Adrenal gland (tissue), 12 donors: ENCODE data around the gene TEX14. TPM values are rescaled to one million over a fixed set of nuclear protein-coding genes. Genes with fewer than 3 reads are reported as not detected.
"Not testable (repeated sequence)": the region's sequence is repeated elsewhere in the genome, so short reads cannot be mapped to it uniquely, and the experiment has no call there.

Experiments used
- DNase-seq, 7 donors: peaks; one replicate each; pipeline ENCODE4 v3.0.0-alpha.2; 2019 to 2020
- H3K27ac ChIP-seq, 5 donors: fragments of 200-600 bp; sonication (generic) in 4 of 5; 1 replicate in 3 of 5; 2 replicates in 2 of 5; pipeline versions ENCODE4 v1.5.1 to v1.8.0; 2016 to 2020; ENCODE audit warnings: mild to moderate bottlenecking in 1 of 5
- H3K27me3 ChIP-seq: fragments of 200-600 bp; 2 replicates; pipeline ENCODE4 v1.8.0; 2021
- H3K36me3 ChIP-seq, 2 donors: fragments of 200-600 bp; replicated peaks in 1 of 2; 1 replicate in 1 of 2; 2 replicates in 1 of 2; pipeline versions ENCODE4 v1.5.1 to v1.8.0; 2018 to 2022
- H3K4me1 ChIP-seq, 2 donors: fragments of 200-600 bp; replicated peaks in 1 of 2; 1 replicate in 1 of 2; 2 replicates in 1 of 2; pipeline versions ENCODE4 v1.5.1 to v1.8.0; 2018 to 2021
- H3K4me3 ChIP-seq, 4 donors: fragments of 200-600 bp; sonication (generic) in 3 of 4; one replicate each; pipeline ENCODE4 v1.5.1; 2016 to 2018
- H3K9me3 ChIP-seq, 3 donors: fragments of 200-600 bp; sonication (generic) in 1 of 3; replicated peaks in 1 of 3; 1 replicate in 2 of 3; 2 replicates in 1 of 3; pipeline versions ENCODE4 v1.5.1 to v1.8.0; 2016 to 2021
- POLR2A ChIP-seq, 2 donors: fragments of 450-650 bp; IDR thresholded peaks; one replicate each; pipeline ENCODE4 v1.6.1; 2017; ENCODE audit warnings: antibody characterized with exemption in 2 of 2, mild to moderate bottlenecking in 2 of 2, moderate library complexity in 1 of 2
- WGBS, 4 donors: extraction: QIAGEN DNeasy Blood & Tissue Kit in 2 of 4; methylation state at CpG; one replicate each; pipeline versions ENCODE4 v1.1.5 to v1.1.7; 2013 to 2017; 5-methylcytosine and 5-hydroxymethylcytosine counted together
- intact Hi-C, 2 donors: fragments of 100-400 bp; cut with DNase I; formaldehyde crosslinking; loops; one replicate each; pipeline versions ENCODE4 v1.14.1 to v1.15.0; 2022 to 2023
- polyA plus RNA-seq, 3 donors: library from polyadenylated mRNA; stranded (reverse); fragments of 200-250 nt in 2 of 3; fragments of 350-450 nt in 1 of 3; fragmentation: Illumina TruSeq in 1 of 3; extraction: RNeasy Lipid Tissue Mini Kit (QIAGEN cat#74804) in 1 of 3; gene quantifications; one replicate each; pipeline ENCODE4 v1.2.3, GENCODE V29; 2013 to 2014
- total RNA-seq, 9 donors: library from RNA; depleted of rRNA in 4 of 9; stranded (reverse); fragments of >200 nt in 4 of 9; fragments of 120-200 nt in 1 of 9; fragmentation: NEBNext Ultra II Directional in 1 of 9; extraction: Animal tissue kit (Norgen Biotek cat#: 25700) in 1 of 9; gene quantifications; one replicate each; pipeline versions ENCODE4 v1.1.0 to v1.2.4, GENCODE V29; 2013 to 2023
- TF ChIP-seq, protein P1 (sequence below), 6 experiments: fragments of 450-650 bp in 4 of 6; fragments of 200-600 bp in 2 of 6; sonication (generic) in 1 of 6; IDR thresholded peaks; 1 replicate in 5 of 6; 2 replicates in 1 of 6; pipeline versions ENCODE4 v1.5.1 to v1.8.0; 2016 to 2021; ENCODE audit warnings: antibody characterized with exemption in 6 of 6, mild to moderate bottlenecking in 2 of 6, moderate library complexity in 1 of 6
- donor health status: healthy with polysubstance abuse.
- donor health status: Bipolar disorder and iron deficiency.
- donor health status: DM: yes; HTN: yes; CAD: no.
- donor health status: DM: no; HTN: no; CAD: no.
- donor health status: DM: no; HTN: no; CAD: no.
- donor health status: DM: yes; HTN: yes; CAD: no.

Gene TEX14
- total and polyA plus RNA-seq, 12 donors, result 0.10 to 0.97 (median 0.30) TPM; not detected in 1

DNA sequence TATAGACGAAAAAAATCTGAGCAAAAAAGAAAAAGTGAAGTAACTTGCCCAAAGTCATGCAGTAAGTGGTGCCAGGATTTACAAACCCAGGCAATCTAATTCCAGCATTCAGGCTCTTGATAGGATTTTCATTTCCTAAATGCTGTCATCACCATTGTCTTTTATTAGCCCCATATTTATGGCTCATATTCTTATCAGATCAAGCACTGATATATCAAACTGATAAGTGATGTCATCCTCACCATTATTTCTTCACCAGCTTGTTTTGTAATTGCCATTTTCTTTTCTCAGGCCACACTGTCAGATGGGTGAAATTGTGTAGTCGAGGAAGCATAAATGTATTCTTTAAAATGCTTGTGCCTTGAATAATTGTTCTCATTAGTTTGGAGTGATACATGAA is 1.9 kb upstream of the TEX14 start:
- Histone ChIP-seq H3K36me3 (peaks cover 0 to 9% of the 10 kb centered on the region in 2 donors), H3K4me1 (peaks cover 0 to 13% of the 10 kb centered on the region in 2 donors)
- no peak for DNase-seq

DNA sequence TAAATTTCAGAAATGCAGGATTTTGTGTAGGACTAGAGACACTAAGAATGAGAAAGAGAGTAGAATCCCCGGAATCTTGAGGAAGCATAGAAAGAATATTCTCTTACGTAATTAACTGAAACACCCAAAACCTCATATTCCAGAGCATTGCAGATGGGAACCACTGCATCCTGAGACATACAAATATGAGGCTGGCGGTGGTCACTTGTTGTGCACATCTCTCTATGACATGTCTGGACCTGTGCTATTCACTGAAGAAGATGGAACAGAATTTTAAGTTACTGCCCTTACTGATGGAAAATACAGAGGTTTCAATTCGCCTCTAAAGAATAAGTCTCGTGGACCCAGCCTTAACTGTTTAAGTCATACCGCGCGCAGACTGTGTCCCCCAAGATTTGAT is 1.4 kb upstream of the TEX14 start:
- intact Hi-C loops, result loop anchor here in 1 of 2 donors (10.0 kb wide), 1 partner anchor 158 kb away; no protein-coding TSS in a partner anchor
- WGBS, 4 donors, result 66 to 69% (median 68%) methylated on average over 8 of the region's 8 CpGs
- Histone ChIP-seq H3K9me3 (no peaks in the 10 kb centered on the region), H3K27ac (peak overlapping the region in 3 of 5 donors; percentile 75 to 82 (median 82)), H3K27me3 (no peaks in the 10 kb centered on the region), H3K36me3 (peaks cover 0 to 9% of the 10 kb centered on the region in 2 donors), H3K4me1 (peaks cover 0 to 13% of the 10 kb centered on the region in 2 donors), H3K4me3 (peak overlapping the region in 2 of 4 donors; percentile 68 to 70)
- DNase-seq, result peak in 1 of 7 donors; percentile 48
- TF ChIP-seq POLR2A (IDR thresholded peaks at IDR 0.05), result no peak
- TF ChIP-seq, protein P1, sequence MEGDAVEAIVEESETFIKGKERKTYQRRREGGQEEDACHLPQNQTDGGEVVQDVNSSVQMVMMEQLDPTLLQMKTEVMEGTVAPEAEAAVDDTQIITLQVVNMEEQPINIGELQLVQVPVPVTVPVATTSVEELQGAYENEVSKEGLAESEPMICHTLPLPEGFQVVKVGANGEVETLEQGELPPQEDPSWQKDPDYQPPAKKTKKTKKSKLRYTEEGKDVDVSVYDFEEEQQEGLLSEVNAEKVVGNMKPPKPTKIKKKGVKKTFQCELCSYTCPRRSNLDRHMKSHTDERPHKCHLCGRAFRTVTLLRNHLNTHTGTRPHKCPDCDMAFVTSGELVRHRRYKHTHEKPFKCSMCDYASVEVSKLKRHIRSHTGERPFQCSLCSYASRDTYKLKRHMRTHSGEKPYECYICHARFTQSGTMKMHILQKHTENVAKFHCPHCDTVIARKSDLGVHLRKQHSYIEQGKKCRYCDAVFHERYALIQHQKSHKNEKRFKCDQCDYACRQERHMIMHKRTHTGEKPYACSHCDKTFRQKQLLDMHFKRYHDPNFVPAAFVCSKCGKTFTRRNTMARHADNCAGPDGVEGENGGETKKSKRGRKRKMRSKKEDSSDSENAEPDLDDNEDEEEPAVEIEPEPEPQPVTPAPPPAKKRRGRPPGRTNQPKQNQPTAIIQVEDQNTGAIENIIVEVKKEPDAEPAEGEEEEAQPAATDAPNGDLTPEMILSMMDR (IDR thresholded peaks at IDR 0.05), result no peak

More for the DNA sequence above, 1.9 kb upstream of the TEX14 start:
- TF ChIP-seq POLR2A (IDR thresholded peaks at IDR 0.05), result no peak
- TF ChIP-seq, protein P1 (IDR thresholded peaks at IDR 0.05), result no peak
- Histone ChIP-seq H3K27ac (no peak overlapping the region), H3K9me3 (no peaks in the 10 kb centered on the region), H3K27me3 (no peaks in the 10 kb centered on the region), H3K4me3 (no peak overlapping the region)
- 69 to 81% (median 74%) methylated on average over 2 of the region's 2 CpGs for WGBS, 4 donors
- intact Hi-C loops, result loop anchor here in 1 of 2 donors (10.0 kb wide), 1 partner anchor 159 kb away; no protein-coding TSS in a partner anchor

DNA sequence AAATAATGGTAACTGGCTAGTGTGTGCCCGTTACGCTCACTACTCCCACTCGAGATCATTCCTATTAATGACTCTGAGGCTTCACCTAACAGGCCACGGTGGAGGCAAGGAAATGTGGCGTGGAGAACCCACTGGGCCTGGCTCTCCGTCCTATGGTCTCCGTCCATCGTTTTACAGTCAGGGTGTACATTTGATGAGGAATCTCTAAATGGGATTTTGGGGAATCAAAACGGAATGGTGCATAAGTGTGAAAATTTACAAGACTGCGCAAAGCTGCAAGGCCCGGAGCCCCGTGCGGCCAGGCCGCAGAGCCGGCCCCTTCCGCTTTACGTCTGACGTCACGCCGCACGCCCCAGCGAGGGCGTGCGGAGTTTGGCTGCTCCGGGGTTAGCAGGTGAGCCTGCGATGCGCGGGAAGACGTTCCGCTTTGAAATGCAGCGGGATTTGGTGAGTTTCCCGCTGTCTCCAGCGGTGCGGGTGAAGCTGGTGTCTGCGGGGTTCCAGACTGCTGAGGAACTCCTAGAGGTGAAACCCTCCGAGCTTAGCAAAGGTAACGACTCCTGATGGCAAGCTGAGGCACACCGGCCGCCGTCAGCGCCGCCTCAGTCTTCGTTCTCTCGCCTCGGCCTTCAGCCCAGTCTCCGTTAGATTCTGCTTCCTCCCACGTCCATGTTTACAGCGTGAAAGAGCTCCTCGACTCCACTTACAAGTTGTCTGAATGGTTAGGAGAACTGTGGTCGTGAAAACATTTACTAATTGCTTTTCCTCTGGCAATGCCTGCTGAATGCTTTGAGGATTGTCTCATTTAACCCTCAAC is 602 bp upstream of the TEX14 start, which contains the start of gene RAD51C:
Gene RAD51C, plus strand, starts transcription at position 364 of the 817 bp plus-strand sequence. Its CDS starts 42 bp downstream, at position 406.
- peaks cover 0 to 9% of the 10 kb centered on the region in 2 donors for H3K36me3 ChIP-seq
- H3K4me3 ChIP-seq, result peak within 1 kb of the TSS in 3 of 4 donors; percentile 17 to 70 (median 68)
- H3K27ac ChIP-seq, result peak within 1 kb of the TSS in 4 of 5 donors; percentile 72 to 82 (median 78)
- WGBS, 4 donors, result 10 to 28% (median 11%) methylated on average over 21 to 50 of the region's 50 CpGs
- peaks cover 0 to 13% of the 10 kb centered on the region in 2 donors for H3K4me1 ChIP-seq
- DNase-seq, result peak; percentile 85 to 92 (median 88)
- no peaks in the 10 kb centered on the region for H3K9me3 ChIP-seq
- intact Hi-C loops, result loop anchor here in 1 of 2 donors (10.0 kb wide), 1 partner anchor 158 kb away; no protein-coding TSS in a partner anchor
- no peaks in the 10 kb centered on the region for H3K27me3 ChIP-seq
- TF ChIP-seq, protein P1 (IDR thresholded peaks at IDR 0.05), result no peak
- peak; percentile 44 to 50 for TF ChIP-seq POLR2A (IDR thresholded peaks at IDR 0.05)

DNA sequence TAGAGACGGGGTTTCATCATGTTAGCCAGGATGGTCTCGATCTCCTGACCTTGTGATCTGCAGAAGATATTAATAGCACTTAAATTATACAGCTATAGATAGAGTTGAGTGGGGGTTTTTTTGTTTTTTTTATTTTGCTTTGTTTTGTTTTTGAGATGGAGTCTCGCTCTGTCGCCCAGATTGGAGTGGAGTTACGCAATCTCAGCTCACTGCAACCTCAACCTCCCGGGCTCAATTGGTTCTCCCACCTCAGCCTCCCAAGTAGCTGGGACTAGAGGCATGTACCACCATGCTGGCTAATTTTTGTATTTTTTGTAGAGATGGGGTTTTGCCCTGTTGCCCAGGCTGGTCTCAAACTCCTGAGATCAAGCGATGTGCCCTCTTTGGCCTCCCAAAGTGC is 1.8 kb downstream of the TEX14 start:
- WGBS, 4 donors, result 90 to 94% (median 91%) methylated on average over 7 of the region's 7 CpGs
- H3K9me3 ChIP-seq, H3K27me3 ChIP-seq, H3K27ac ChIP-seq, H3K4me3 ChIP-seq, DNase-seq, H3K36me3 ChIP-seq: not testable (repeated sequence)
- intact Hi-C loops, result loop anchor here in 1 of 2 donors (10.0 kb wide), 1 partner anchor 155 kb away; no protein-coding TSS in a partner anchor
- peaks cover 0 to 13% of the 10 kb centered on the region in 2 donors for H3K4me1 ChIP-seq
